GM18526 (cell line): ENCODE data around the gene SREBF1.

Experiments
- POLR2A ChIP-seq: IDR thresholded peaks from 3 replicates; pipeline ENCODE4 v1.6.1; 2011; ENCODE audit not compliant: insufficient read length; ENCODE audit errors: extremely low read depth

The SREBF1 gene

GRCh38 chr17:17806035-17806434 lies 30.8 kb downstream of the SREBF1 start:
- TF ChIP-seq POLR2A: no peak

GRCh38 chr17:17805575-17805974 lies 31.2 kb downstream of the SREBF1 start:
- no peak for TF ChIP-seq POLR2A

GRCh38 chr17:17804007-17804406 lies 32.8 kb downstream of the SREBF1 start:
- TF ChIP-seq POLR2A: no peak

GRCh38 chr17:17801800-17802481 lies 34.8 kb downstream of the SREBF1 start:
- no peak for TF ChIP-seq POLR2A

GRCh38 chr17:17800504-17801021 lies 36.2 kb downstream of the SREBF1 start:
- no peak for TF ChIP-seq POLR2A

- no peak for TF ChIP-seq POLR2A
These were observed 38.1 kb downstream of the SREBF1 start for GRCh38 chr17:17798573-17799255.

GRCh38 chr17:17798010-17798556 lies 38.7 kb downstream of the SREBF1 start:
- no peak for TF ChIP-seq POLR2A

GRCh38 chr17:17797119-17797809 lies 39.5 kb downstream of the SREBF1 start:
- no peak for TF ChIP-seq POLR2A

GRCh38 chr17:17796787-17797061 lies 40.1 kb downstream of the SREBF1 start:
- no peak for TF ChIP-seq POLR2A

- TF ChIP-seq POLR2A: no peak
These were observed 40.6 kb downstream of the SREBF1 start for GRCh38 chr17:17795946-17796786.

GRCh38 chr17:17795296-17795695 lies 41.5 kb downstream of the SREBF1 start:
- no peak for TF ChIP-seq POLR2A

- no peak for TF ChIP-seq POLR2A
These were observed 42.4 kb downstream of the SREBF1 start for GRCh38 chr17:17794382-17794781.

- no peak for TF ChIP-seq POLR2A
These were observed 43.2 kb downstream of the SREBF1 start for GRCh38 chr17:17793378-17794214.
